Middle frontal gyrus (tissue), 1 donor: ENCODE data around the gene SLC35G4.
"Not testable (repeated sequence)": the region's sequence is repeated elsewhere in the genome, so short reads cannot be mapped to it uniquely, and the experiment has no call there.

Experiments
- DNase-seq: peaks from one replicate; pipeline ENCODE4 v3.0.0-alpha.2; 2015; ENCODE audit warnings: low spot score; ENCODE audit errors: extremely low spot score

Gene SLC35G4

GRCh38 chr18:11613611-11614010 lies 4.2 kb downstream of the SLC35G4 start:
- DNase-seq = not testable (repeated sequence)

- DNase-seq = not testable (repeated sequence)
These were observed 4.6 kb downstream of the SLC35G4 start for GRCh38 chr18:11614042-11614441.

- not testable (repeated sequence) for DNase-seq
These were observed 5.6 kb downstream of the SLC35G4 start for GRCh38 chr18:11614981-11615380.

GRCh38 chr18:11647310-11647709 lies 37.9 kb downstream of the SLC35G4 start:
- not testable (repeated sequence) for DNase-seq

- not testable (repeated sequence) for DNase-seq
These were observed 38.4 kb downstream of the SLC35G4 start for GRCh38 chr18:11647804-11648203.

GRCh38 chr18:11649839-11650238 lies 40.4 kb downstream of the SLC35G4 start:
- DNase-seq = no peak

- DNase-seq = no peak
These were observed 42.5 kb downstream of the SLC35G4 start for GRCh38 chr18:11651899-11652298.

- no peak for DNase-seq
These were observed 44.1 kb downstream of the SLC35G4 start for GRCh38 chr18:11653521-11653920.

GRCh38 chr18:11654736-11655605 lies 45.6 kb downstream of the SLC35G4 start:
- peak; percentile 14 for DNase-seq

GRCh38 chr18:11655606-11655932 lies 46.2 kb downstream of the SLC35G4 start:
- DNase-seq = no peak

GRCh38 chr18:11657152-11657551 lies 47.8 kb downstream of the SLC35G4 start:
- no peak for DNase-seq

GRCh38 chr18:11657554-11657953 lies 48.2 kb downstream of the SLC35G4 start:
- no peak for DNase-seq

GRCh38 chr18:11658019-11658418 lies 48.6 kb downstream of the SLC35G4 start:
- DNase-seq = no peak

- no peak for DNase-seq
These were observed 49.6 kb downstream of the SLC35G4 start for GRCh38 chr18:11658989-11659388.
